H1 (cell line): ENCODE measurements around the gene TCERG1. TPM values are rescaled to one million over a fixed set of nuclear protein-coding genes. Genes with fewer than 3 reads are reported as not detected.

Experiments
- CTCF ChIA-PET: fragments of 300-600 bp; sonication (Branson Sonifier 250); formaldehyde crosslinking; loops from one replicate; lab custom pipeline; 2021; ENCODE audit not compliant: partially characterized antibody; lab: Charles Lee
- POLR2A ChIA-PET: fragments of 300-600 bp; sonication (Branson Sonifier 250); formaldehyde crosslinking; loops from one replicate; lab custom pipeline; 2021; ENCODE audit warnings: inconsistent platforms; ENCODE audit not compliant: partially characterized antibody; lab: Charles Lee
- DNase-seq, 2 experiments: peaks; one replicate each; pipeline versions ENCODE4 v3.0.0 to v3.0.0-alpha.2; 2010 to 2022; ENCODE audit warnings: low spot score in 2 of 2, low read depth in 1 of 2, mixed read lengths in 1 of 2
- FAIRE-seq: peaks from 2 replicates; lab custom pipeline; 2011; peaks lifted over from hg19 to GRCh38; lab: Jason Lieb, UNC
- H2AFZ ChIP-seq: 2 replicates; pipeline ENCODE4 v1.8.1; 2012; ENCODE audit warnings: low read length, inconsistent platforms
- H2AK5ac ChIP-seq: 2 replicates; pipeline ENCODE4 v1.6.1; 2013; ENCODE audit warnings: low read depth, low read length
- H2BK120ac ChIP-seq: replicated peaks from 2 replicates; pipeline ENCODE3; 2013; ENCODE audit warnings: low read depth, low read length, inconsistent platforms
- H2BK12ac ChIP-seq: 2 replicates; pipeline ENCODE4 v1.6.1; 2013; ENCODE audit warnings: low read depth, low read length
- H2BK15ac ChIP-seq: 2 replicates; pipeline ENCODE4 v1.6.1; 2013; ENCODE audit warnings: low read length
- H2BK20ac ChIP-seq: 2 replicates; pipeline ENCODE4 v1.6.1; 2013; ENCODE audit warnings: low read length
- H2BK5ac ChIP-seq: 2 replicates; pipeline ENCODE4 v1.6.1; 2013; ENCODE audit warnings: low read depth, low read length
- H3K14ac ChIP-seq: 2 replicates; pipeline ENCODE4 v1.6.1; 2013; ENCODE audit warnings: inconsistent platforms; ENCODE audit not compliant: insufficient read length
- H3K18ac ChIP-seq: 2 replicates; pipeline ENCODE4 v1.6.1; 2013; ENCODE audit warnings: low read length; ENCODE audit errors: extremely low read depth
- H3K23ac ChIP-seq: 2 replicates; pipeline ENCODE4 v1.6.1; 2013; ENCODE audit warnings: inconsistent platforms; ENCODE audit not compliant: insufficient read length
- H3K23me2 ChIP-seq: 2 replicates; pipeline ENCODE4 v1.6.1; 2013; ENCODE audit warnings: low read depth, low read length
- H3K27ac ChIP-seq: 2 replicates; pipeline ENCODE4 v1.6.1; 2011; ENCODE audit warnings: low read depth, low read length, inconsistent platforms
- H3K27me3 ChIP-seq, 4 experiments: replicated peaks in 1 of 4; 1 replicate in 1 of 4; 2 replicates in 3 of 4; pipeline versions ENCODE4 v1.6.1 to v1.8.1; 2011 to 2013; ENCODE audit warnings: low read length in 3 of 4, mild to moderate bottlenecking in 3 of 4, inconsistent platforms in 2 of 4, mixed read lengths in 2 of 4, moderate library complexity in 1 of 4; ENCODE audit not compliant: control insufficient read depth in 3 of 4, insufficient read depth in 3 of 4; ENCODE audit errors: extremely low read depth in 1 of 4
- H3K36me3 ChIP-seq, 4 experiments: 2 replicates each; pipeline versions ENCODE4 v1.6.1 to v1.8.1; 2011 to 2013; ENCODE audit warnings: mild to moderate bottlenecking in 4 of 4, low read length in 3 of 4, moderate library complexity in 2 of 4, control low read depth in 1 of 4, inconsistent platforms in 1 of 4; ENCODE audit not compliant: insufficient read depth in 4 of 4, control insufficient read depth in 2 of 4
- H3K4ac ChIP-seq: replicated peaks from 2 replicates; pipeline ENCODE3; 2013; ENCODE audit warnings: low read length, low read depth, mixed read lengths, inconsistent platforms; ENCODE audit not compliant: insufficient read length
- H3K4me1 ChIP-seq, 4 experiments: replicated peaks in 1 of 4; 1 replicate in 1 of 4; 2 replicates in 3 of 4; pipeline versions ENCODE4 v1.6.1 to v1.8.1; 2011 to 2013; ENCODE audit warnings: low read length in 3 of 4, inconsistent platforms in 2 of 4, mixed read lengths in 1 of 4; ENCODE audit not compliant: insufficient read depth in 4 of 4, control insufficient read depth in 3 of 4
- H3K4me2 ChIP-seq, 2 experiments: 2 replicates each; pipeline versions ENCODE4 v1.6.1 to v1.8.1; 2011 to 2013; ENCODE audit warnings: low read depth in 2 of 2, low read length in 2 of 2, control low read depth in 1 of 2, inconsistent platforms in 1 of 2, mild to moderate bottlenecking in 1 of 2; ENCODE audit not compliant: insufficient read depth in 1 of 2
- H3K4me3 ChIP-seq, 4 experiments: fragments of 200-600, 300-600 bp in 1 of 4; sonication (generic), shearing (Covaris generic), sonication (Bioruptor Twin) in 1 of 4; 2 replicates each; pipeline versions ENCODE4 v1.5.1 to v1.8.1; 2011 to 2016; ENCODE audit warnings: low read length in 4 of 4, low read depth in 3 of 4, control low read depth in 2 of 4, inconsistent platforms in 2 of 4, mild to moderate bottlenecking in 2 of 4, mixed read lengths in 1 of 4, moderate library complexity in 1 of 4; ENCODE audit not compliant: insufficient read depth in 2 of 4; ENCODE audit errors: extremely low read depth in 1 of 4
- H3K56ac ChIP-seq: replicated peaks from 2 replicates; pipeline ENCODE3; 2013; ENCODE audit warnings: low read depth, mild to moderate bottlenecking, mixed read lengths, low read length, inconsistent platforms; ENCODE audit not compliant: insufficient read length
- H3K79me1 ChIP-seq: 2 replicates; pipeline ENCODE4 v1.6.1; 2013; ENCODE audit warnings: low read depth, low read length, control low read depth
- H3K79me2 ChIP-seq, 2 experiments: 2 replicates each; pipeline versions ENCODE4 v1.6.1 to v1.8.1; 2012 to 2013; ENCODE audit warnings: low read length in 2 of 2, mild to moderate bottlenecking in 2 of 2, inconsistent platforms in 1 of 2; ENCODE audit not compliant: insufficient read depth in 2 of 2, control insufficient read depth in 1 of 2
- H3K9ac ChIP-seq, 4 experiments: replicated peaks in 1 of 4; 1 replicate in 1 of 4; 2 replicates in 3 of 4; pipeline versions ENCODE4 v1.6.1 to v1.8.1; 2011 to 2013; ENCODE audit warnings: low read depth in 3 of 4, low read length in 3 of 4, control low read depth in 2 of 4, mild to moderate bottlenecking in 2 of 4, moderate library complexity in 2 of 4, inconsistent platforms in 1 of 4; ENCODE audit errors: extremely low read depth in 1 of 4
- H3K9me3 ChIP-seq, 2 experiments: 2 replicates each; pipeline versions ENCODE4 v1.6.1 to v1.8.1; 2012 to 2013; ENCODE audit warnings: mild to moderate bottlenecking in 2 of 2, moderate library complexity in 2 of 2, control low read depth in 1 of 2, inconsistent platforms in 1 of 2, low read depth in 1 of 2, low read length in 1 of 2, mixed read lengths in 1 of 2; ENCODE audit not compliant: insufficient read depth in 2 of 2
- H4K20me1 ChIP-seq, 2 experiments: replicated peaks in 1 of 2; 2 replicates each; pipeline versions ENCODE3 to v1.8.1; 2011 to 2013; ENCODE audit warnings: inconsistent platforms in 2 of 2, low read length in 2 of 2, mild to moderate bottlenecking in 1 of 2; ENCODE audit not compliant: insufficient read depth in 2 of 2, control insufficient read depth in 1 of 2
- H4K5ac ChIP-seq: 2 replicates; pipeline ENCODE4 v1.6.1; 2013; ENCODE audit warnings: low read length, low read depth, mixed read lengths, inconsistent platforms; ENCODE audit not compliant: insufficient read length
- H4K8ac ChIP-seq: 2 replicates; pipeline ENCODE4 v1.8.0; 2013; ENCODE audit warnings: mild to moderate bottlenecking, moderate library complexity, low read length, inconsistent platforms; ENCODE audit not compliant: insufficient read depth; ENCODE audit errors: extremely low read depth
- H4K91ac ChIP-seq: replicated peaks from 2 replicates; pipeline ENCODE3; 2013; ENCODE audit warnings: low read length, mixed read lengths, inconsistent platforms; ENCODE audit not compliant: insufficient read length
- CREB1 ChIP-seq: IDR thresholded peaks from 2 replicates; pipeline ENCODE4 v1.6.1; 2012; ENCODE audit warnings: inconsistent platforms
- HDAC2 ChIP-seq, 2 experiments: fragments of 300-600 bp in 1 of 2; sonication (generic) in 1 of 2; IDR thresholded peaks; 2 replicates each; pipeline ENCODE4 v1.6.1; 2011 to 2012; ENCODE audit warnings: low read depth in 2 of 2, low read length in 2 of 2, mild to moderate bottlenecking in 2 of 2, moderate library complexity in 2 of 2, borderline replicate concordance in 1 of 2, inconsistent platforms in 1 of 2
- JUN ChIP-seq: IDR thresholded peaks from 2 replicates; pipeline ENCODE4 v1.6.1; 2011; ENCODE audit warnings: low read depth, mild to moderate bottlenecking, improper control_type of control experiment, low read length
- SP4 ChIP-seq: IDR thresholded peaks from 2 replicates; pipeline ENCODE4 v1.6.1; 2012; ENCODE audit warnings: low read length, inconsistent platforms
- ZNF274 ChIP-seq: IDR thresholded peaks from 2 replicates; pipeline ENCODE4 v1.7.0; 2012; ENCODE audit warnings: low read length, borderline replicate concordance; ENCODE audit errors: extremely low read depth
- WGBS, 2 experiments: shearing (Covaris generic) in 1 of 2; methylation state at CpG; one replicate each; pipeline versions ENCODE4 v1.1.6 to v1.1.7; 2013 to 2015; ENCODE audit warnings: low lambda C conversion rate in 2 of 2, mixed read lengths in 2 of 2, inconsistent platforms in 1 of 2, low coverage in 1 of 2, missing lambda C conversion rate in 1 of 2; ENCODE audit not compliant: insufficient replicate concordance in 2 of 2, insufficient coverage in 1 of 2, insufficient read length in 1 of 2; ENCODE audit errors: extremely low coverage in 1 of 2, missing lambda C conversion rate in 1 of 2; 5-methylcytosine and 5-hydroxymethylcytosine counted together
- polyA plus RNA-seq, 7 experiments: library from polyadenylated mRNA; depleted of rRNA in 3 of 7; stranded (reverse) in 5 of 7; unstranded in 2 of 7; fragments of >200 nt in 5 of 7; fragments of 200-250 nt in 2 of 7; gene quantifications; 1 replicate in 5 of 7; 2 replicates in 1 of 7; 4 replicates in 1 of 7; pipeline versions ENCODE4 v1.2.1 to v1.2.3, GENCODE V29; 2011 to 2013; ENCODE audit warnings: missing spikeins in 2 of 7, mixed read lengths in 2 of 7
- total RNA-seq: library from RNA; stranded (reverse); fragmentation: NEBNext Ultra II Directional; extraction: Animal tissue kit (Norgen Biotek cat#: 25700); gene quantifications from 2 replicates; pipeline ENCODE4 v1.2.1, GENCODE V29; 2021

TCERG1 gene
- total and polyA plus RNA-seq, 2 of the 8 experiments (the other 6 are each of a cell fraction or from before 2014, with no cell fraction given) = 105 to 122 TPM

DNA sequence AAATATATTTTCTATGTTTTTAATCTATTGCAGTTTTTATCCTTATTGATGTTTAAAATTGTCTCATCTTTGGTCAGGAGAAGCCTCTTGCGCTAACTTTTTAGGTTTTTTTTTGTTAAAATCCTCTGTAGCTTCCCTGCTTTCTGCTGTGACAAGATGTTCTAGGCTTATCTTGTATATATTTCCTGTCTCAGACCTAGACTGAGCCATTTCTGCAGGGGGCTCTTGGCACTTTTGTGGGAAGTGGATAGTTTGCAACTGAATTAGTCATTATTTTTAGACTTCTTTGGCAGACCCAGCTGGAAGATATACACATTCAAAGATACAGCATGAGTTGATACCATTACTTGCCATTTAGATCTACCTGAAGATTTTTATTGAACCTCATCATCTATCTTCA, 28.8 kb downstream of the TCERG1 start:
- Histone ChIP-seq H3K79me2 (0 out of 4 replicates have a peak, but pooled peaks cover 0 to 10% of the 10 kb centered on the region in 2 experiments), H3K23ac (no peak overlapping the region), H4K8ac (no peak overlapping the region), H4K20me1 (peaks cover 1 to 2% of the 10 kb centered on the region in 2 experiments), H3K56ac (no peak overlapping the region), H3K36me3 (peaks cover 13 to 74% (median 37%) of the 10 kb centered on the region in 4 experiments), H2BK20ac (no peak overlapping the region), H4K5ac (no peak overlapping the region), H3K14ac (no peak overlapping the region), H3K4me1 (no peaks in the 10 kb centered on the region), H2BK5ac (no peak overlapping the region), H3K18ac (no peak overlapping the region), H2BK15ac (no peak overlapping the region), H3K4me3 (no peak overlapping the region), H3K4me2 (no peak overlapping the region), H3K27me3 (no peaks in the 10 kb centered on the region), H3K9me3 (no peaks in the 10 kb centered on the region), H3K4ac (no peak overlapping the region), H4K91ac (no peak overlapping the region), H3K23me2 (no peaks in the 10 kb centered on the region), H3K79me1 (no peaks in the 10 kb centered on the region), H3K9ac (no peak overlapping the region), H2AFZ (no peak overlapping the region), H2BK120ac (no peak overlapping the region), H3K27ac (no peak overlapping the region), H2AK5ac (no peak overlapping the region), H2BK12ac (no peak overlapping the region)
- FAIRE-seq (no peak), DNase-seq (no peak)
- ChIA-PET CTCF (no interaction called here), POLR2A (interaction anchor here (1.4 kb wide), 1 partner anchor 15 kb away, joined by 5 read pairs; no protein-coding TSS in a partner anchor)
- WGBS, 2 experiments = 94% methylated on average over 1 of the region's 1 CpG; no CpG with 5 or more reads in 1 of the 2 experiments
- TF ChIP-seq JUN (no peak), ZNF274 (no peak), HDAC2 (IDR thresholded peaks at IDR 0.05; ENCODE audit: borderline replicate concordance in 1 of 2, low read depth in 2 of 2, low read length in 2 of 2) (no peak), CREB1 (no peak), SP4 (no peak)
